Fibroblast of pulmonary artery (primary cell): Measurements from ENCODE around the gene MAP3K19.

ENCODE experiments used
- DNase-seq: peaks from one replicate; pipeline ENCODE4 v3.0.0-alpha.2; 2010; ENCODE audit warnings: low read depth
- H3K4me3 ChIP-seq: replicated peaks from 2 replicates; pipeline ENCODE4 v1.5.1; 2011; ENCODE audit warnings: low read depth, mild to moderate bottlenecking, control low read depth, low read length, moderate library complexity
- CTCF ChIP-seq: IDR thresholded peaks from 2 replicates; pipeline ENCODE4 v1.5.1; 2011; ENCODE audit warnings: mild to moderate bottlenecking, control low read depth, low read length, inconsistent platforms; ENCODE audit errors: missing control alignments

The MAP3K19 gene

DNA sequence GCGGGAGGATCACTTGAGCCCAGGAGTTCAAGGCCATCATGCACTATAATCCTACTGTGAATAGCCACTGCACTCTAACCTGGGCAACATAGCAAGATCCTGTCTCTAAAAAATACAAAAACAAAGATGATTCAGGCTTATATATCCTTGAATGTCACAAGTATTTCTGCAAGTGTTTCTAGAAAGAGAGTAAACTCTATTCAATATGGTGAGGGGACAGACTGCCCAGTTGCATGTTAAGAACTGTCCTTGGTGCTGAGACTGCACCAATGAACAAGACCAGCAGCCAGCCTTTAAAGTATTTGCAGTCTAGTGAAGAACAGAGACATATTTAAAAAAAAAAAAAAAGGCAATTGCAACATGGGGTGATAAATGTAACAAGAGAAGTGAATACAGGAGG lies 16.4 kb downstream of the MAP3K19 start:
- peak; percentile 80 for DNase-seq
- TF ChIP-seq CTCF: no peak
- H3K4me3 ChIP-seq: no peak overlapping the region

DNA sequence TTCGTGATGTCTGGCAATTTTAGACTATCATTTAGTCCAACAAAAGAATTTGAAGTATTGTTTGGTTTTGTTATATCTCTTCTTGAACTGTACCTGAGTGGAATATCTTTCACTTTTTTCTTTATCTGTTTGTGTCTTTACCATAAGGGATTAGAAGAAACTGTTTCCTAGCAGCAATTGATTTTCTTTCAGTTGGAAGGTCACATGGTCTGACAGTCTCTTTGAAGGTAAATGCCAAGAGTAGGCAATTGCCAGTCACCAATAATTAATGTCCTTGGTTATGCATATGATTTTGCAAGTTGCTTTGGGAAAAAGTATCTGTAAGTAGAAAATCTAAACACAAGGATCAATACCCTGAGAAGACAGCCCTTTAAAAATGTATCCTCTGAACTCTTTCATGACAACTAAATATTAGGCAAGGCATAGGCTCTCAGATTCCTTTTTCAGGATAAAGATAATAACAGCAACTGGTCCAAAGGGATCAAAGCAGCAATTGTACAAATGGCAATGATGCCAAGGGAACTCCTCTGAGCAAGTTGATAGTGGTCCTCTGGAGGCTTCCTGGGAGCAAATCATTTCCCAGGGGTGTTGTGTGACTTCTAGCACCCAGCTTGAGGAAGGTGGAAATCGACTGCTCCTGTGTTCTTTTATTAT lies 17.6 kb downstream of the MAP3K19 start:
- no peak for DNase-seq
- TF ChIP-seq CTCF: no peak

GRCh38 chr2:135023886-135024485 lies 23.3 kb downstream of the MAP3K19 start:
- no peak overlapping the region for H3K4me3 ChIP-seq
- TF ChIP-seq CTCF: no peak
- DNase-seq: no peak

More for the DNA sequence above, 17.6 kb downstream of the MAP3K19 start:
- no peak overlapping the region for H3K4me3 ChIP-seq

DNA sequence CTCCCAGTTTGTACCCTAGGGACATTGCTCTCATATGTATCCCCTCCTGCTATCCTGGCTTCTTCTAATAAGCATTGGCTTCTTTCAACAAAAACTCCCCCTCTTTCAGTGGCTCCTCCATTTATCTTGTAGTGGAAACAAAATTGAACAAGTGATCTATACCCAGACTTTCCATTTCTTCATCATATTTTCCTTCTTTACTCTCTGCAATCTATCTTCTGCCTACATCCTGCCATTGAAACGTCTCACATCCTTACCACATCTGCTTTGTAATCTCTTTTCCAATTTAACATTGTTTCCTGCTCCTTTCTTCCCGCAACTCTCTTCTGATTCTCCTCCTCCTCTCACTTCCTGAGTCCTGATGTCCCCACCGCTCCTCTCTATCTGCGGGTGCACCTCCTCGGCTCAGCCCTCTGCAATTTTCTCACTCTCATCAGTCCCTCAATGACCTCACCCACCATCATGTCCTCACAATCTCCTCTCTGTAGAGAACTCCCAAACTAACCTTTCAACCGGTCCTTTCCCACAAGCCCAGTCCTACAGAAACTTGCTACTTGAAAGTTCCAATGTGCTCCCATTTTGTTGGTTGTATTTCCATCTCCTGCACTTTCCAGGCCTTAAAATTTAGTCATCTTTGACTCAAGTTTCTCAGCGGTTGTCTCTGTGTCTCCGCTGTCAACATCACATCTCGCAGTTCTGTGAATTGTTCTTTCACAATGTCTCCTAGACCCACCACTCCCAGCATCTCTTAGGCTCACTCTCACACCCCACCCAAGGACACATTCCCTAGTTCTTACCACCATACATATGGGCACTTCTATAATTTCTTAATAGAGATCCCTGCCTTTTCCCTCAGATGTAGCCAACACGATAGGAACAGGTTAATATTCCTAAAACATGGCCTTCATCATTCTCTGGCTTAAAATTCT lies 24.0 kb downstream of the MAP3K19 start:
- TF ChIP-seq CTCF: no peak
- DNase-seq: no peak
- H3K4me3 ChIP-seq: no peak overlapping the region

- DNase-seq: no peak
- H3K4me3 ChIP-seq: no peak overlapping the region
- TF ChIP-seq CTCF: no peak
Observed at GRCh38 chr2:135021618-135022017, 25.6 kb downstream of the MAP3K19 start.

DNA sequence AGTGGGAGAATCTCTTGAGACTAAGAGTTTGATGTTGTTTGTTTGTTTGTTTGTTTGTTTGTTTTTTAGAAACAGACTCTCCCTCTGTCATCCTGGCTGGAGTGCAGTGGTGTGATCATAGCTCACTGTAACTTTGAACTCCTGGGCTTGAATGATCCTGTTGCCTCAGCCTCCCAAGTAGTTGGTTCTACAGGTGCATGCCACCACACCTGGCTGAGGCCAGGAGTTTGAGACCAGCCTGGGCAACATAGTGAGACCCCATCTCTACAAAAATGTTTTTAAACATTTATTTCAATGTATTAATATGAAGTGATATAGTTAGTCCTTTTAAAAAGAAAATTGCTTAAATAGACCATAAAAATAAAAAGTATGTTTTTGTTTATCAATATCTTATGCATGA lies 35.6 kb downstream of the MAP3K19 start:
- no peak for TF ChIP-seq CTCF
- H3K4me3 ChIP-seq: no peak overlapping the region
- no peak for DNase-seq
